ENCODE measurements around the gene ZSWIM9. TPM values are rescaled to one million over a fixed set of nuclear protein-coding genes. Genes with fewer than 3 reads are reported as not detected.

ZSWIM9 gene
- total RNA-seq, 1 donor from 2014 or later: 13.4 TPM

GRCh38 chr19:48127561-48127960 lies 42.9 kb upstream of the ZSWIM9 start:
- peaks cover 14% of the 10 kb centered on the region for H3K4me1 Mint-ChIP-seq
- no peak for DNase-seq (ENCODE audit: low read depth, low spot score)
- no peaks in the 10 kb centered on the region for H3K27me3 Mint-ChIP-seq (ENCODE audit: low read depth)
- H3K27ac Mint-ChIP-seq (ENCODE audit: unreplicated experiment): no peak overlapping the region
- no peaks in the 10 kb centered on the region for H3K9me3 Mint-ChIP-seq
- no peak overlapping the region for H3K4me3 Mint-ChIP-seq
- TF ChIP-seq CTCF (conservative IDR thresholded peaks at IDR 0.05): no peak
- H3K36me3 Mint-ChIP-seq (ENCODE audit: low read depth): peaks cover 38% of the 10 kb centered on the region

- H3K4me1 Mint-ChIP-seq: no peaks in the 10 kb centered on the region
- DNase-seq (ENCODE audit: low read depth, low spot score): no peak
- no peaks in the 10 kb centered on the region for H3K27me3 Mint-ChIP-seq (ENCODE audit: low read depth)
- no peaks in the 10 kb centered on the region for H3K9me3 Mint-ChIP-seq
- no peak for TF ChIP-seq CTCF (conservative IDR thresholded peaks at IDR 0.05)
- peaks cover 16% of the 10 kb centered on the region for H3K36me3 Mint-ChIP-seq (ENCODE audit: low read depth)
- H3K4me3 Mint-ChIP-seq: no peak overlapping the region
- H3K27ac Mint-ChIP-seq (ENCODE audit: unreplicated experiment): no peak overlapping the region
Measured at GRCh38 chr19:48133094-48133493, 37.4 kb upstream of the ZSWIM9 start.

- H3K27me3 Mint-ChIP-seq (ENCODE audit: low read depth): no peaks in the 10 kb centered on the region
- H3K4me3 Mint-ChIP-seq: no peak overlapping the region
- TF ChIP-seq CTCF (conservative IDR thresholded peaks at IDR 0.05): no peak
- peaks cover 13% of the 10 kb centered on the region for H3K36me3 Mint-ChIP-seq (ENCODE audit: low read depth)
- H3K27ac Mint-ChIP-seq (ENCODE audit: unreplicated experiment): no peak overlapping the region
- no peaks in the 10 kb centered on the region for H3K4me1 Mint-ChIP-seq
- DNase-seq (ENCODE audit: low read depth, low spot score): no peak
- no peaks in the 10 kb centered on the region for H3K9me3 Mint-ChIP-seq
Measured at GRCh38 chr19:48135411-48135810, 35.1 kb upstream of the ZSWIM9 start.

- TF ChIP-seq CTCF (conservative IDR thresholded peaks at IDR 0.05): no peak
- H3K9me3 Mint-ChIP-seq: no peaks in the 10 kb centered on the region
- H3K36me3 Mint-ChIP-seq (ENCODE audit: low read depth): peaks cover 8% of the 10 kb centered on the region
- H3K4me1 Mint-ChIP-seq: no peaks in the 10 kb centered on the region
- no peak for DNase-seq (ENCODE audit: low read depth, low spot score)
- H3K27me3 Mint-ChIP-seq (ENCODE audit: low read depth): no peaks in the 10 kb centered on the region
- no peak overlapping the region for H3K27ac Mint-ChIP-seq (ENCODE audit: unreplicated experiment)
- no peak overlapping the region for H3K4me3 Mint-ChIP-seq
Measured at GRCh38 chr19:48136547-48136946, 33.9 kb upstream of the ZSWIM9 start.

GRCh38 chr19:48137411-48137810 lies 33.1 kb upstream of the ZSWIM9 start:
- no peak for TF ChIP-seq CTCF (conservative IDR thresholded peaks at IDR 0.05)
- peaks cover 8% of the 10 kb centered on the region for H3K36me3 Mint-ChIP-seq (ENCODE audit: low read depth)
- H3K4me1 Mint-ChIP-seq: no peaks in the 10 kb centered on the region
- DNase-seq (ENCODE audit: low read depth, low spot score): no peak
- no peak overlapping the region for H3K4me3 Mint-ChIP-seq
- no peaks in the 10 kb centered on the region for H3K9me3 Mint-ChIP-seq
- H3K27ac Mint-ChIP-seq (ENCODE audit: unreplicated experiment): no peak overlapping the region
- H3K27me3 Mint-ChIP-seq (ENCODE audit: low read depth): no peaks in the 10 kb centered on the region

GRCh38 chr19:48139053-48139452 lies 31.4 kb upstream of the ZSWIM9 start:
- Mint-ChIP-seq H3K27ac (ENCODE audit: unreplicated experiment) (peak overlapping the region; percentile 81), H3K27me3 (ENCODE audit: low read depth) (no peaks in the 10 kb centered on the region), H3K36me3 (ENCODE audit: low read depth) (peaks cover 17% of the 10 kb centered on the region), H3K9me3 (no peaks in the 10 kb centered on the region), H3K4me3 (no peak overlapping the region), H3K4me1 (no peaks in the 10 kb centered on the region)
- TF ChIP-seq CTCF (conservative IDR thresholded peaks at IDR 0.05): no peak
- no peak for DNase-seq (ENCODE audit: low read depth, low spot score)

All from neural crest cell (in vitro differentiated cells).